Stimulated activated CD8-positive, alpha-beta memory T cell treated with anti-CD3 and anti-CD28 coated beads, Interleukin-15, amount 100 ng/mL, for 1 hour (primary cell): ENCODE data around the gene COQ10A.
A peak's percentile ranks its signal among the peaks of the same experiment; 100 is the strongest.
"Not testable (repeated sequence)": the region's sequence is repeated elsewhere in the genome, so short reads cannot be mapped to it uniquely, and the experiment has no call there.

Experiments used
- DNase-seq: peaks from one replicate; pipeline ENCODE4 v3.0.0-alpha.2; 2020; ENCODE audit warnings: low read depth

Gene COQ10A

DNA sequence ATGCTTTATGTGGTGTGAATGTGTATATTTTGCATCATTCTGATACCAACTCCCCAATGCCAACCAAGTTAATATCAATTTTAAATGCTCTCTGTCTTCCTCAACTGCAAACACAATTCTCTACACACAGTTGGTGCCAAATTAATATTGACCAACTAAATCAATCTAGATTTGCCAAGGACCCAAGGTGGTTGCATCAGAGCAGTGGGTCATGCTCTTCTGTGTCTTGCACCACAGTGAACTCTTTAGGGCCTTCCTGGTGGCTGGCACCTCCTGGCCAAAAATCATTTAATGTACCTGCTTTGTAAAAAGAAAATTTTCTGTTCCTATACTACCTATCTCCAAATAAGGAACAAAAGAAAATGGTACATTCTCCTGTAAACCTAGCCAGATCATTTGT lies 14.1 kb downstream of the COQ10A start:
- no peak for DNase-seq

DNA sequence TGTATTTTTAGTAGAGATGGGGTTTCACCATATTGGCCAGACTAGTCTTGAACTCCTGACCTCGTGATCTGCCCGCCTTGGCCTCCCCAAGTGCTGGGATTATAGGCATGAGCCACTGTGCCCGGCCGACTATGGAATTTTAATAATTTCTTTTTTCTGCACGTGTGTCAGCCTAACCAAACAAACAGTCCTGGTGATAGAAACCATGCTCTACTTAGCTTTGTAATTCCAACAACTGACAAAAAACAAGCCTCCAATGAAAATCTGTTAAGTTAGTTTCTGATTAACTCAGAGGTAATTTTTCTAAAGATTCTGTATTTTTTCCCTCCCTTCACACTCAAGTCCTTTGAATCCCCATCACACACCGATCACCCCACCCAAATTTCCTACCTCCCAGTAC lies 15.3 kb downstream of the COQ10A start:
- DNase-seq = no peak

DNA sequence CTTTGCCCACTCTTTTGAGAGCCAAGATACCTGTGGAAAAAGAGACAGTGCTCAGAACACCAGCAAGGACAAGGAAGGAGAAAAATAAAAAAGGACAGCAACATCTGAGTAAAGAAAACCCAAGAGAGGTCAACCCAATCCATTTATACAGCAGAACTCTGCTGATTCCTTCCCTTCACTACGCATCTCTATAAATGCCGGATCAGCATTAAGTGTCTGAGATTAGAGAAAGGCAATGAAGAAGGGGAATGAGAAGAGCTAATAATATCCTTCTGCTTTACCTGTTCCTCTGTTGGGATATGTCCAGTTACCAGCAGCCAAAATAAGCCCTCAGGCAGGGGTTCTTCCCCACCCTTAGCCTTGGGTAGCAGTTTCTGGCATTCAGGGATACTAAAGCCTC lies 15.8 kb downstream of the COQ10A start:
- no peak for DNase-seq

DNA sequence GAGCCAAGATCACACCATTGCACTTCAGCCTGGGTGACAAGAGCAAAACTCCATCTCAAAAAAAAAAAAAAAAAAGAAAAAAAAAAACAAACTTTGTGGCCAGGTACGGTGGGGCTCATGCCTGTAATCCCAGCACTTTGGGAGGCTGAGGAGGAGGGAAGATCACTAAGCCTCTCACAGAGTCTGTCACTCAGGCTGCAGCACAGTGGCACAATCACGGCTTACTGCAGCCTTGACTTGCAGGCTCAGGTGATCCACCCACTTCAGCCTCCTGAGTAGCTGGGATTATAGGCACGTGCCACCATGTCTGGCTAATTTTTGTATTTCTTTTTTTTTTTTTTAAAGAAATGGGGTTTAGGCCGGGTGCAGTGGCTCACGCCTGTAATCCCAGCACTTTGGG lies 17.5 kb downstream of the COQ10A start:
- not testable (repeated sequence) for DNase-seq

DNA sequence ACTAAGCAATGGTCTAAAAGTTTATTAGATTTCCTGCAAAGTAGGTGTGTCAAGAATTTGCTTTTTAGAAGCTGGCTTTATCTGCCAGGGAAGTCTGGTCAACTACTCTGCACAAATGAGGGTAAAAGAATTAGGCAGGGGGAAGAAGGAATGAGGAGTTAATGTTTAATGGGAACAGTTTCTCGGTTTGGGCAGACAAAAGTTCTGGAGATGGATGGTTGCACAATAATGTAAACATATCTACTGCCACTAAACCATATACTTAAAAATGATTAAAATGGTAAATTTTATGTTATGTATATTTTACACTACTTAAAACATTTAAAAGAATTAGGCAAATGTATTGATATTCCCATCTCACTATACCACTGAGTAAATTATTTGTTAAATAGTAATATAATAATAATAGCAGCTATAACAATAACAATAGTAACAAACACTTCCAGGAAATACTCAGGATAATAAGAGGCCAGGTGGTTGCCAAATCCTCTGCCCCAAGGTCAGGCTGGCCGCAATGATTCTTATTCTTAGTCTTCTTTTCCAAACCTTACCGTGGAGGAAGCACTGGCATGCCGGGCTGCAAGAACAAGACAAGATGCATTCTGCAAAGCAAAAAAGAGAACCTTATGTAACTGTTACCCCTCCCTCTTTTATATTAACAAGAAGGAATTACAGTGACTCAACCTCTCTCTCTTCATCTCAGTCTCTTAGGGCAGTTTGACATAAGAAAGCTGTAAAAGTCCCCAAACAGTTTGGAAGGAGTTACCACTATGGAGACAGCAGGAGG lies 19.5 kb downstream of the COQ10A start:
- DNase-seq = no peak

- DNase-seq = no peak
Measured at GRCh38 chr12:56288705-56289387, 22.1 kb downstream of the COQ10A start.

- no peak for DNase-seq
Measured at GRCh38 chr12:56293795-56294194, 27.1 kb downstream of the COQ10A start.

- no peak for DNase-seq
Measured at GRCh38 chr12:56296295-56296694, 29.6 kb downstream of the COQ10A start.

DNA sequence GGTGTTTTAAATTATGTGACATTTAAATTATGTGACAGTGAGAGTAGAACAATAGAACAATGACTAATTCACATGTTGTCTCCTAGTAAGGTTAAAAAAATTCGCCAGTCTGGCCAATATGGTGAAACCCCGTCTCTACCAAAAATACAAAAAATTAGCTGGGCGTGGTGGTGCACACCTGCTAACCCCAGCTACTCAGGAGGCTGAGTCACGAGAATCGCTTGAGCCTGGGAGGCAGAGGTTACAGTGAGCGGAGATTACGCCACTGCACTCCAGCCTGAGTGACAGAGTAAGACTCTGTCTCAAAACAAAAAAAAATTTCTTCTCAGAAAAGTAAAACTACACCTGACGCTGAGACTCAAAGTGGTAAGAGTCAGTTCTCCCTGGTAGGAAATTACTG lies 30.7 kb downstream of the COQ10A start:
- DNase-seq = no peak

DNA sequence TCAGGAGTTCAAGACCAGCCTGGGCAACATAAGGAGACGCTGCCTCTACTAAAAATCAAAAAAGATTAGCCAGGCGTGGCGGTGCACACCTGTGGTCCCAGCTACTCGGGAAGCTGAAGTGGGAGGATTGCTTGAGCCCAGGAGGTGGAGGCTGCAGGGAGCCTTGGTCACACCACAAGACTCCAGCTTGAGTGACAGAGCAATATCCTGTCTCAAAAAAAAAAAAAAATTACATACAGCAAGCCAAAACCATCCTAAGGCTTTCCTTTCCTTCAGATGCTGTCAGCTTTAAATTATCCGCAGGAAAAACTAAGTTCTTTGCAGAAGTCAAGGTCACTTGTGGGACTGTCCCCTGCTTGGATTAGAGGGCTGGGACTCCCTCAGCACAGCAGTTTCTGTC lies 32.1 kb downstream of the COQ10A start:
- DNase-seq = no peak

DNA sequence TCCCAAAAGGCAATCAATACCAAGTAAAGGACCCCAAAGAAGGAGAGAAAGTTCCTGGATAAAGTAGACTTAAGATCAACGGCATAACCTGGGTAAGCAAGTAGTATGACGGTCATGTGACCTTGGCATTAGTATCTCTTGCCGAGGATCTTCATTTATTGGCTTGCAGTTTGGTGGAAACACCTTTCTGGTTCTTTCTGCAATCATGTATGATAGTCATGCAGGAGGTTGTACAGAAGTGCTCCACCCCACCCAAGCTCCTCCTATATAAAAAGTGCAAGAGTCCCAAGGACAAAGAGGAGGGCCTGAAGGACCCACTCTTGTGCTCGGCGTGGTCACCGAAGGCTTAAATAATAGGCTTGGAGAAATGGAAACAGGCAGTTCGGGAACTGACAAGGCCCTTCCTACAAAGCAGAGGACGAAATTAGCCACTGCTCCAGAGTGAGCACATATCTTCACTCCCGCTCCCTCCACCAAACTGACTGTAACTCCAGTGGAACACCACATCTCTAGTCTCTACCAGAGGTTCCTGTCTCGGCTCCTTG lies 32.6 kb downstream of the COQ10A start:
- no peak for DNase-seq

GRCh38 chr12:56299853-56300643 lies 33.3 kb downstream of the COQ10A start, which contains the start of gene CS:
TSS of gene CS (minus strand) at chr12:56300330. CDS start at chr12:56300201, 129 bp downstream.
- peak; percentile 96 for DNase-seq

- DNase-seq = no peak
Measured at GRCh38 chr12:56300644-56301464, 34.1 kb downstream of the COQ10A start.

DNA sequence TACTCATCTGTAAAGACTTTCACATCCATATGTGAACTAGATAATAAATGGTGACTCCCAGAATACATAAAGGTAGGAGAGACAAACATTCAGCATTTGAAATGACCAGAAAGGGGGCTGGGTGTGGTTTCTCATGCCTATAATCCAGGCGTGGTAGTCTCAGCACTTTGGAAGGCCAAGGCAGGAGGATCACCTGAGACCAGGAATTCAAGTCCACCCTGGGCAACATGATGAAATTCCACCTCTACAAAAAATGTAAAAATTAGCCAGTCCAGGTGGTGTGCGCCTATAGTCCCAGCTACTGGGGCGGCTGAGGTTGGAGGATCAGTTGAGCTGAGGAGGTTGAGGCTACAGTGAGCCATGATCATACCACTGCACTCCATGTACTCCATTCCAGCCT lies 37.5 kb downstream of the COQ10A start:
- DNase-seq = no peak

DNA sequence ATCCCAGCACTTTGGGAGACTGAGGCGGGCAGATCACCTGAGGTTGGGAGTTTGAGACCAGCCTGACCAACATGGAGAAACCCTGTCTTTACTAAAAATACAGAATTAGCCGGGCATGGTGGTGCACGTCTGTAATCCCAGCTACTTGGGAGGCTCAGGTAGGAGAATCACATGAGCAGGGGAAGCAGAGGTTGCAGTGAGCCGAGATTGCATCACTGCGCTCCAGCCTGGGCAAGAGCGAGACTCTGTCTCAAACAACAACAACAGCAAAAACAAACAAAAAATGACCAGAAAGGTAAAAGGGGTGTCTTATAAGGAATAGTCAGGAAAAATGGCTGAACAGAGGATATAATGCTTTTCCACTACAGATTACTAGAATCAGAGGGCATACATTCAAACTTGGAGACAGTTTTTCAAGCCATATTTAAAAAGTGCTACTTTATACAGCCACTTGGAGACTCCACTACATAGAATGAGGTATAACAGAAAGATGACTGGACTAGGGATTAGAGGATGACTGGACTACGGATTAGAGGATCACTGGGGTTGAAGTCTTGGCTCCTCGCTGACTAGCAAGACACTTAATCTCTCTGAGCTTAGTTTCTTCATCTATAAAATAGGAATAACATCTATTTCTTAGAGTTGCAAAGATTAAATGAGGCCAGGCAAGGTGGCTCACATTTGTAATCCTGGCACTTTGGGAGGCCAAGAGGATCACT lies 38.3 kb downstream of the COQ10A start:
- no peak for DNase-seq

GRCh38 chr12:56307221-56307965 lies 40.7 kb downstream of the COQ10A start:
- DNase-seq = no peak

- DNase-seq = no peak
Measured at GRCh38 chr12:56308714-56309113, 42.0 kb downstream of the COQ10A start.

DNA sequence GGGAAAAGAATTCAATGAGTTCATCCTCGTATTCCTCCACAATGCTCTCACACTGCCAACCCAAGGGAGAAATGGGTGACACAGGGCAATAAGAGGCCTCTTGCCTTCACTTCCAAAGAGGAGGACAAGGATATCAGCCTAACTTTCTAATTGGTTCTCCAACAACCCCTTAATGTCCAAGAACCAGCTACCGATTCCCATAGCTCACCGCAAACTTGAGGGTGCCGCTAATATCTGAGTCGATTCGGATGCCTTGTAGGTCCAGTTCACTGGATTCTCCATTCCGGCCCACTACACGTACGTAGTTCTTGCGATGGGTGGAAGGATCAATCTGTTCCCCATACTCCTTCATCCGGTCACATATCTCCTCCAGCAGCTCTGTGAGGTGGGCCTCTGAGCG lies 44.3 kb downstream of the COQ10A start:
- no peak for DNase-seq

GRCh38 chr12:56315249-56315621 lies 48.5 kb downstream of the COQ10A start:
- DNase-seq = no peak
